GM12875 (cell line): ENCODE data around the gene TFF1.

Source experiments
- H3K4me3 ChIP-seq: one replicate; pipeline ENCODE4 v1.5.1; 2011; ENCODE audit warnings: low read depth, low read length, control low read depth
- CTCF ChIP-seq: IDR thresholded peaks from 2 replicates; pipeline ENCODE4 v1.5.1; 2011; ENCODE audit warnings: low read depth, mild to moderate bottlenecking, control low read depth, inconsistent platforms, low read length, moderate library complexity, borderline replicate concordance; ENCODE audit not compliant: insufficient read depth

Gene TFF1

GRCh38 chr21:42370894-42371654 is 4.7 kb upstream of the TFF1 start:
- H3K4me3 ChIP-seq, result no peak overlapping the region
- no peak for TF ChIP-seq CTCF

- no peak overlapping the region for H3K4me3 ChIP-seq
- 0 out of 2 replicates have a peak, but pooled peaks have one; percentile 6 for TF ChIP-seq CTCF
Measured at GRCh38 chr21:42369821-42370220, 3.5 kb upstream of the TFF1 start.

DNA sequence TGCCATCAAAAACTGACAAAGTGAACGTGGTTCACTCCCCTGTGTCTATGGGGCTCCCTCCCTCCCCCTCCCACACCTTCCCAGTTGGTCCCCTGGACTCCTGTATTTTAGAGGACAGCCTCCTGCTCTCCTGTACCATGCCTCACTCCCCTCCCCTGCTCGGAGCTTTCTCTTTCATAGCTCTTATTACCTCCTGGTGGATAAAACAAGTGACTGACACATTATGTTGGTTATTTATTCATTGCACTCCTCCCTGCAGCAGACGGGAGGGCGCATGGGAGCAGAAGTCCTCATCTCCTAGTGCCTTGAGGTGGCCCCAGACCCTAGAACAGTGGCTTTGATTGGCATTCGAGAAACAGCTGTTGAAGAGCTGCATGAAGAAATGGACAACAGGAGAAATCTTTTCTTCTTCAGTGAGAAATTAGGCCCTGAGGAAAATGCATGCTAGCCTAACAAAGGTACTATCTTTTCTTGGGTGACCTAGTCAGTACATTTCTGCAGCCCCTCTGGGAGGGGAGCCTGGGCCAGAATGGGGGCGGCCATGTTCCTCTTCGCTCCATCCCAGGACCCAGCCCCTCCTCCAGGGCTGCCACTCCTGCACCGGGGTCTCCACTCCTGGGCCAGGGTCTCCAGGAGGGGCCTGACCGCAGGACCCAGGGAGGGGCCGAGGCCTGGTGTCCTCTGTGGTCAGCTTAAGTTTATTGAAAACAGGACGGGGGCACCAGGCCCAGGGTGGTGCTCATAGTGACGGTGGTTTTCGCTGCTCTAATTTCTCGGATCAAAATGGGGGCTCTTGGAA is 1.2 kb upstream of the TFF1 start:
- H3K4me3 ChIP-seq, result no peak overlapping the region
- TF ChIP-seq CTCF, result no peak

GRCh38 chr21:42365770-42366169 is 565 bp downstream of the TFF1 start:
- TF ChIP-seq CTCF, result no peak
- no peak overlapping the region for H3K4me3 ChIP-seq

GRCh38 chr21:42364304-42364865 is 1.9 kb downstream of the TFF1 start:
- no peak overlapping the region for H3K4me3 ChIP-seq
- no peak for TF ChIP-seq CTCF

- TF ChIP-seq CTCF, result no peak
- no peak overlapping the region for H3K4me3 ChIP-seq
Measured at GRCh38 chr21:42363312-42363711, 3.0 kb downstream of the TFF1 start.
